ENCODE data around the gene KRT25.

DNA sequence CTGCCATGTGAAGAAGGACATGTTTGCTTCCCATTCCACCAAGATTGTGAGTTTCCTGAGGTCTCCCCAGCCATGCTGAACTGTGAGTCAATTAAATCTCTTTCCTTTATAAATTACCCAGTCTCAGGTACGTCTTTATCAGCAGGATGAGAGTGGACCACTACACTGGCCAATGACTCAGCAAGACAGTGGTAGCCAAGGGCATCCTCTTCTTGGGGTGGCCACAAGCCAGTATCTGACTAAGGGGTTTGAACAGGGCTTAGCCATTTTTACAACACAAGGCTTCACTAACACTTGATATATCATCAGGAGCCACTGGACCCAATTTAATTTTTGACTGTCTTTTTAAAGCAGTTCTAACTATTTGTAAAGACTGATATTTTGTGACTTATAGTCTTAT is 30.5 kb downstream of the KRT25 start:
- TF ChIP-seq, protein P1, sequence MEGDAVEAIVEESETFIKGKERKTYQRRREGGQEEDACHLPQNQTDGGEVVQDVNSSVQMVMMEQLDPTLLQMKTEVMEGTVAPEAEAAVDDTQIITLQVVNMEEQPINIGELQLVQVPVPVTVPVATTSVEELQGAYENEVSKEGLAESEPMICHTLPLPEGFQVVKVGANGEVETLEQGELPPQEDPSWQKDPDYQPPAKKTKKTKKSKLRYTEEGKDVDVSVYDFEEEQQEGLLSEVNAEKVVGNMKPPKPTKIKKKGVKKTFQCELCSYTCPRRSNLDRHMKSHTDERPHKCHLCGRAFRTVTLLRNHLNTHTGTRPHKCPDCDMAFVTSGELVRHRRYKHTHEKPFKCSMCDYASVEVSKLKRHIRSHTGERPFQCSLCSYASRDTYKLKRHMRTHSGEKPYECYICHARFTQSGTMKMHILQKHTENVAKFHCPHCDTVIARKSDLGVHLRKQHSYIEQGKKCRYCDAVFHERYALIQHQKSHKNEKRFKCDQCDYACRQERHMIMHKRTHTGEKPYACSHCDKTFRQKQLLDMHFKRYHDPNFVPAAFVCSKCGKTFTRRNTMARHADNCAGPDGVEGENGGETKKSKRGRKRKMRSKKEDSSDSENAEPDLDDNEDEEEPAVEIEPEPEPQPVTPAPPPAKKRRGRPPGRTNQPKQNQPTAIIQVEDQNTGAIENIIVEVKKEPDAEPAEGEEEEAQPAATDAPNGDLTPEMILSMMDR (IDR thresholded peaks at IDR 0.05): no peak
- TF ChIP-seq ZFX (IDR thresholded peaks at IDR 0.05; ENCODE audit: borderline replicate concordance): no peak
